GM21619 (cell line): ENCODE results near the gene RASSF10.

Experiments used
- ATAC-seq: cut with Tn5 transposase; IDR thresholded peaks from one replicate; pipeline ENCODE4 v1.9.1; 2021; ENCODE audit not compliant: unreplicated experiment

The RASSF10 gene

GRCh38 chr11:13053255-13053917, 44.3 kb downstream of the RASSF10 start:
- no peak for ATAC-seq

GRCh38 chr11:13054278-13054677, 45.2 kb downstream of the RASSF10 start:
- no peak for ATAC-seq

- no peak for ATAC-seq
These were observed 46.1 kb downstream of the RASSF10 start for GRCh38 chr11:13055200-13055599.

GRCh38 chr11:13061294-13061990, 52.3 kb downstream of the RASSF10 start:
- no peak for ATAC-seq
